NCI-H2196 treated with DMSO at 0.1 percent for 48 hours (cell line): ENCODE results near the gene EIF3J.
"Not testable (repeated sequence)": the region's sequence is repeated elsewhere in the genome, so short reads cannot be mapped to it uniquely, and the experiment has no call there.

ENCODE experiments used
- DNase-seq: peaks from one replicate; lab custom pipeline; 2025; ENCODE audit not compliant: unreplicated experiment; lab: John Stamatoyannopoulos, UW

Gene EIF3J

GRCh38 chr15:44541282-44541958 lies 4.5 kb downstream of the EIF3J start:
- DNase-seq: no peak

GRCh38 chr15:44542596-44542995 lies 5.6 kb downstream of the EIF3J start:
- DNase-seq: no peak

GRCh38 chr15:44544745-44545144 lies 7.8 kb downstream of the EIF3J start:
- DNase-seq: not testable (repeated sequence)

GRCh38 chr15:44545913-44546802 lies 9.2 kb downstream of the EIF3J start:
- no peak for DNase-seq

- not testable (repeated sequence) for DNase-seq
Measured at GRCh38 chr15:44549152-44549551, 12.2 kb downstream of the EIF3J start.

GRCh38 chr15:44550256-44550655 lies 13.3 kb downstream of the EIF3J start:
- no peak for DNase-seq

GRCh38 chr15:44550734-44551133 lies 13.8 kb downstream of the EIF3J start:
- DNase-seq: no peak

- DNase-seq: no peak
Measured at GRCh38 chr15:44554934-44555723, 18.2 kb downstream of the EIF3J start.

- not testable (repeated sequence) for DNase-seq
Measured at GRCh38 chr15:44560926-44561325, 24.0 kb downstream of the EIF3J start.

- no peak for DNase-seq
Measured at GRCh38 chr15:44565387-44566154, 28.6 kb downstream of the EIF3J start.

- DNase-seq: no peak
Measured at GRCh38 chr15:44566155-44566540, 29.2 kb downstream of the EIF3J start.

- DNase-seq: no peak
Measured at GRCh38 chr15:44568338-44568737, 31.4 kb downstream of the EIF3J start.

GRCh38 chr15:44569316-44569715 lies 32.4 kb downstream of the EIF3J start:
- DNase-seq: no peak

GRCh38 chr15:44570361-44570760 lies 33.4 kb downstream of the EIF3J start:
- no peak for DNase-seq

GRCh38 chr15:44573386-44573785 lies 36.4 kb downstream of the EIF3J start:
- no peak for DNase-seq

- no peak for DNase-seq
Measured at GRCh38 chr15:44574734-44575133, 37.8 kb downstream of the EIF3J start.

GRCh38 chr15:44580105-44580504 lies 43.2 kb downstream of the EIF3J start:
- no peak for DNase-seq

- DNase-seq: no peak
Measured at GRCh38 chr15:44584162-44584749, 47.3 kb downstream of the EIF3J start.

GRCh38 chr15:44585633-44586032 lies 48.7 kb downstream of the EIF3J start:
- DNase-seq: no peak

GRCh38 chr15:44588541-44588940 lies 51.6 kb downstream of the EIF3J start:
- no peak for DNase-seq
